Caco-2 (cell line): ENCODE data around the gene GALNT8. TPM values are rescaled to one million over a fixed set of nuclear protein-coding genes. Genes with fewer than 3 reads are reported as not detected.

Source experiments
- Bru-seq: library from RNA; stranded (reverse); fragments of 400-500 nt; gene quantifications from one replicate; lab custom pipeline; 2021; lab: Mats Ljungman, UMichigan
- BruChase-seq, 2 experiments: library from RNA; stranded (reverse); fragments of 400-500 nt; gene quantifications; one replicate each; lab custom pipeline; 2021; lab: Mats Ljungman, UMichigan
- BruUV-seq: library from RNA; stranded (reverse); fragments of 400-500 nt; replicated peaks from 2 replicates; lab custom pipeline; 2021; lab: Mats Ljungman, UMichigan
- CTCF ChIA-PET: fragments of 300-600 bp; sonication (Branson Sonifier 250); formaldehyde crosslinking; loops from one replicate; lab custom pipeline; 2022; ENCODE audit warnings: antibody characterized with exemption; lab: Charles Lee
- POLR2A ChIA-PET: fragments of 300-600 bp; sonication (Branson Sonifier 250); formaldehyde crosslinking; loops from one replicate; lab custom pipeline; 2022; ENCODE audit warnings: antibody characterized with exemption; lab: Charles Lee
- DNase-seq, 2 experiments: peaks; one replicate each; pipeline versions ENCODE4 v3.0.0 to v3.0.0-alpha.2; 2020 to 2022
- H3K27me3 ChIP-seq: replicated peaks from 2 replicates; pipeline ENCODE4 v1.6.0; 2011; ENCODE audit warnings: low read length; ENCODE audit not compliant: control insufficient read depth, insufficient read depth
- H3K36me3 ChIP-seq: 2 replicates; pipeline ENCODE4 v1.5.1; 2011; ENCODE audit warnings: low read length; ENCODE audit not compliant: control insufficient read depth, insufficient read depth
- H3K4me1 ChIP-seq: fragments of 250-450 bp; sonication (Bioruptor Pico); 2 replicates; pipeline ENCODE4 v1.5.1; 2020; ENCODE audit warnings: mild to moderate bottlenecking
- H3K4me3 ChIP-seq: 2 replicates; pipeline ENCODE4 v1.5.1; 2011; ENCODE audit warnings: low read depth, mild to moderate bottlenecking, control low read depth, low read length
- H3K9me3 ChIP-seq: fragments of 250-450 bp; sonication (Bioruptor Pico); 2 replicates; pipeline ENCODE4 v1.5.1; 2020; ENCODE audit warnings: mild to moderate bottlenecking, moderate library complexity
- H3K27ac Mint-ChIP-seq: one replicate; pipeline ENCODE4 v1.8.0; 2022; ENCODE audit warnings: mixed read lengths; ENCODE audit not compliant: unreplicated experiment
- H3K27me3 Mint-ChIP-seq: one replicate; pipeline ENCODE4 v1.8.0; 2022; ENCODE audit warnings: mixed read lengths; ENCODE audit not compliant: insufficient read depth, unreplicated experiment
- H3K36me3 Mint-ChIP-seq: one replicate; pipeline ENCODE4 v1.8.0; 2022; ENCODE audit warnings: mild to moderate bottlenecking, mixed read lengths; ENCODE audit not compliant: insufficient read depth, unreplicated experiment
- H3K4me1 Mint-ChIP-seq: one replicate; pipeline ENCODE4 v1.8.0; 2022; ENCODE audit warnings: low read depth, mixed read lengths; ENCODE audit not compliant: unreplicated experiment
- H3K4me3 Mint-ChIP-seq: one replicate; pipeline ENCODE4 v1.8.0; 2022; ENCODE audit warnings: mild to moderate bottlenecking, moderate library complexity, mixed read lengths; ENCODE audit not compliant: unreplicated experiment
- H3K9me3 Mint-ChIP-seq: one replicate; pipeline ENCODE4 v1.8.0; 2022; ENCODE audit warnings: mixed read lengths; ENCODE audit not compliant: unreplicated experiment
- intact Hi-C: fragments of 100-400 bp; cut with micrococcal nuclease; formaldehyde crosslinking; loops from one replicate; pipeline ENCODE4 v1.10.0; 2022; ENCODE audit not compliant: unreplicated experiment
- long read RNA-seq: library from polyadenylated mRNA; stranded (forward); transcript quantifications from one replicate; pipeline ENCODE4 v2.0.0, GENCODE V29; 2022
- total RNA-seq: library from RNA; stranded (reverse); gene quantifications from 2 replicates; pipeline ENCODE4 v1.2.3, GENCODE V29; 2022
- TF ChIP-seq, protein P1 (sequence below), 2 experiments: fragments of 200-600 bp in 1 of 2; IDR thresholded peaks; 1 replicate in 1 of 2; 2 replicates in 1 of 2; pipeline versions ENCODE4 v1.5.1 to v1.8.0; 2011 to 2022; ENCODE audit warnings: antibody characterized with exemption in 1 of 2, control low read depth in 1 of 2, inconsistent platforms in 1 of 2, low read depth in 1 of 2, low read length in 1 of 2, mild to moderate bottlenecking in 1 of 2, moderate library complexity in 1 of 2; ENCODE audit not compliant: insufficient read depth in 1 of 2, severe bottlenecking in 1 of 2, unreplicated experiment in 1 of 2

The GALNT8 gene, protein sequence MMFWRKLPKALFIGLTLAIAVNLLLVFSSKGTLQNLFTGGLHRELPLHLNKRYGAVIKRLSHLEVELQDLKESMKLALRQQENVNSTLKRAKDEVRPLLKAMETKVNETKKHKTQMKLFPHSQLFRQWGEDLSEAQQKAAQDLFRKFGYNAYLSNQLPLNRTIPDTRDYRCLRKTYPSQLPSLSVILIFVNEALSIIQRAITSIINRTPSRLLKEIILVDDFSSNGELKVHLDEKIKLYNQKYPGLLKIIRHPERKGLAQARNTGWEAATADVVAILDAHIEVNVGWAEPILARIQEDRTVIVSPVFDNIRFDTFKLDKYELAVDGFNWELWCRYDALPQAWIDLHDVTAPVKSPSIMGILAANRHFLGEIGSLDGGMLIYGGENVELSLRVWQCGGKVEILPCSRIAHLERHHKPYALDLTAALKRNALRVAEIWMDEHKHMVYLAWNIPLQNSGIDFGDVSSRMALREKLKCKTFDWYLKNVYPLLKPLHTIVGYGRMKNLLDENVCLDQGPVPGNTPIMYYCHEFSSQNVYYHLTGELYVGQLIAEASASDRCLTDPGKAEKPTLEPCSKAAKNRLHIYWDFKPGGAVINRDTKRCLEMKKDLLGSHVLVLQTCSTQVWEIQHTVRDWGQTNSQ
- not detected in 2 replicates for total RNA-seq
- percentile 12 among the genes with signal in this experiment for Bru-seq, nascent RNA
- percentile 22 among the genes with signal in this experiment for BruChase-seq, experiment 1, labeled RNA remaining after a 2-hour chase
- BruChase-seq, experiment 2, labeled RNA remaining after a 6-hour chase: percentile 20 among the genes with signal in this experiment
- long read RNA-seq: 0 reads

DNA sequence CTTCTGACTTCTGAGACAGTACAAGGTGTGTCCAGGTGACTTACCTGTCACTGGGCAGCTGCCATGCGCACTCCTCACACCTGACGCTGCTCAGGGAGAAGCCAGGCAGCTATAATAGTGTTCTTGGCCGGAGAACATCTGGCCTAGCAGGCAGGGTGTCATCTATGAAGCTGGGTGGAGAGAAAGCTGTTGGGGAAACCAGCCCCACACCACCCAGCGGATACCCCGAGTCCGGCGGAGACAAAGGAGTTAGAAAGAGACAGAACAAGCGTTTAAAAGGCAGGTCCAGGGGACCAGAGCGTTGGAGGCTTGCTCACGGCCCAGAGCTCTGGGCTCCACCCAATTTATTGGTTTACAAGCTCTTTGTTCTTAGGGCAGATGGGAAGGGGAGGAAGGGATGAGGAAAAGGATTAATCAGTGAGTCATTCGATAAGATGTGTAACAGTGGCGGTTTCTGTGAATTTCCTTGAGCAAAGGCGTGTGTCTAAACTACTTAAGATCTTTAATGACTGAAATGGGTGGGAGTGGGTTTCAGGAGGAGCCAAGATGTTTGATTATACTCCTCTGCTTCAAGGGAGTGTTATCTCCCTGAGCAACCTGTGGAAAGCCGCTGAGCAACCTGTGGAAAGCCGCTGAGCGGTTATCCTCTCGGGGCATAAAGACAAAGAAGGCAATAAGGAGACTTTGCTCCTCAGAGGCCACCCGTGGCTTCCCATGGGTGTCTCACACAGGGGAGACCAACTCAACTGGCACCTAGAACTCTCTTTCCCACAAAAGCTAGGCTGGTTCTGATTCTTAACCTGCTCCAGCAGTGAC lies at the start of gene GALNT8:
Gene GALNT8, plus strand, starts transcription at position 580 of the 816 bp plus-strand sequence. CDS start 278 bp downstream, outside the sequence.
- BruUV-seq: no TSS peak
- H3K27me3 Mint-ChIP-seq: peaks cover 16% of the 10 kb centered on the region
- peaks cover 14% of the 10 kb centered on the region for H3K4me1 ChIP-seq
- no peaks in the 10 kb centered on the region for H3K36me3 ChIP-seq
- H3K9me3 Mint-ChIP-seq: no peaks in the 10 kb centered on the region
- H3K4me3 ChIP-seq: no peak within 1 kb of the TSS
- intact Hi-C loops: no loop called here
- TF ChIP-seq, protein P1, sequence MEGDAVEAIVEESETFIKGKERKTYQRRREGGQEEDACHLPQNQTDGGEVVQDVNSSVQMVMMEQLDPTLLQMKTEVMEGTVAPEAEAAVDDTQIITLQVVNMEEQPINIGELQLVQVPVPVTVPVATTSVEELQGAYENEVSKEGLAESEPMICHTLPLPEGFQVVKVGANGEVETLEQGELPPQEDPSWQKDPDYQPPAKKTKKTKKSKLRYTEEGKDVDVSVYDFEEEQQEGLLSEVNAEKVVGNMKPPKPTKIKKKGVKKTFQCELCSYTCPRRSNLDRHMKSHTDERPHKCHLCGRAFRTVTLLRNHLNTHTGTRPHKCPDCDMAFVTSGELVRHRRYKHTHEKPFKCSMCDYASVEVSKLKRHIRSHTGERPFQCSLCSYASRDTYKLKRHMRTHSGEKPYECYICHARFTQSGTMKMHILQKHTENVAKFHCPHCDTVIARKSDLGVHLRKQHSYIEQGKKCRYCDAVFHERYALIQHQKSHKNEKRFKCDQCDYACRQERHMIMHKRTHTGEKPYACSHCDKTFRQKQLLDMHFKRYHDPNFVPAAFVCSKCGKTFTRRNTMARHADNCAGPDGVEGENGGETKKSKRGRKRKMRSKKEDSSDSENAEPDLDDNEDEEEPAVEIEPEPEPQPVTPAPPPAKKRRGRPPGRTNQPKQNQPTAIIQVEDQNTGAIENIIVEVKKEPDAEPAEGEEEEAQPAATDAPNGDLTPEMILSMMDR (IDR thresholded peaks at IDR 0.05; ENCODE audit: insufficient read depth in 1 of 2, low read depth in 1 of 2, low read length in 1 of 2, severe bottlenecking in 1 of 2, unreplicated experiment in 1 of 2): no peak
- peaks cover 14% of the 10 kb centered on the region for H3K4me1 Mint-ChIP-seq
- no peak within 1 kb of the TSS for H3K4me3 Mint-ChIP-seq
- H3K9me3 ChIP-seq: no peaks in the 10 kb centered on the region
- H3K27ac Mint-ChIP-seq: no peak within 1 kb of the TSS
- H3K27me3 ChIP-seq: no peaks in the 10 kb centered on the region
- H3K36me3 Mint-ChIP-seq: no peaks in the 10 kb centered on the region
- no peak for DNase-seq
- ChIA-PET CTCF (no interaction called here), POLR2A (no interaction called here)

DNA sequence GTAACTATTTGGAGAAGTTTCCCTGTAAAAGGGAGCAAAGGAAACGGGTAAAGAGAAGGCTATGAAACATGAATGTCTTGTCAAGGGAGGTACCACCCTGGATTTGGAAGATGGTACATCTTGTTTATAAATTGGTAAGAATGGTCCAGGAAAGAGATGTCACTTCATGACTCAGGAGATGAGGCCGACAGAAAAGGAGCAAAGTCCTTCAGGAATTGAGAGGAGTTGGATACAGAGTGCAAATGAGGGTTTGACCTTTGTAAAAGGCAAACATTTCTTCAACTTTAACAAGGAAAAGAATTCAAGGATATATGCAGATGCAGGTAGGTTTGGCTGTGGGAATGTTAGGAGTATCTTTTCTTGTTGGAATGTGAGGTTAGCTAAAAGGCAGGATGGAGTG lies 40.5 kb upstream of the GALNT8 start:
- POLR2A ChIA-PET: no interaction called here
- Mint-ChIP-seq H3K4me3 (no peak overlapping the region), H3K27ac (no peak overlapping the region), H3K27me3 (no peaks in the 10 kb centered on the region), H3K4me1 (peaks cover 11% of the 10 kb centered on the region), H3K36me3 (peaks cover 21% of the 10 kb centered on the region), H3K9me3 (no peaks in the 10 kb centered on the region)
- TF ChIP-seq, protein P1 (IDR thresholded peaks at IDR 0.05; ENCODE audit: insufficient read depth in 1 of 2, low read depth in 1 of 2, low read length in 1 of 2, severe bottlenecking in 1 of 2, unreplicated experiment in 1 of 2): no peak
- intact Hi-C loops: no loop called here
- CTCF ChIA-PET: no interaction called here
- H3K36me3 ChIP-seq: no peaks in the 10 kb centered on the region
- no peak overlapping the region for H3K4me3 ChIP-seq
- H3K4me1 ChIP-seq: no peaks in the 10 kb centered on the region
- BruUV-seq: no TSS peak
- no peaks in the 10 kb centered on the region for H3K9me3 ChIP-seq
- no peaks in the 10 kb centered on the region for H3K27me3 ChIP-seq
- DNase-seq: no peak

DNA sequence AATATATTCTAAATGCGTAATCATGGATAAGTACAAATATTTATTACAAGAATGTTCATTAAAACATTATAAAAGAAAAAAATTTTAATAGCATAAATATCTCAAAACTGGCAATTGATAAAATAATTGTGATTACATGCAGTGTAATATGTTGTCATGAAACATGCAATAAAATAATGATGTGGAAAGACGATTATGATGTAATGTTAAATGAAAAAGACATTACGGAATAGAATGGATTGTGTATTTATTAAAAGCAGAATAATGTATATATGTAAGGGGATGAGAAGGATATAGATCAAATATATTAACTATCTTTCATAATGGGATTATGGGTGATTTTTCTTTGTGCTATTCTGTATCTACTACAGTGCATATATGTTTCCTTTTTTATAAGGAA lies 38.5 kb upstream of the GALNT8 start:
- intact Hi-C loops: no loop called here
- Mint-ChIP-seq H3K36me3 (peaks cover 38% of the 10 kb centered on the region), H3K27ac (no peak overlapping the region), H3K4me3 (no peak overlapping the region), H3K9me3 (no peaks in the 10 kb centered on the region), H3K27me3 (no peaks in the 10 kb centered on the region), H3K4me1 (peaks cover 11% of the 10 kb centered on the region)
- CTCF ChIA-PET: no interaction called here
- Histone ChIP-seq H3K27me3 (no peaks in the 10 kb centered on the region), H3K4me3 (no peak overlapping the region), H3K4me1 (no peaks in the 10 kb centered on the region), H3K9me3 (no peaks in the 10 kb centered on the region), H3K36me3 (peaks cover 1% of the 10 kb centered on the region; the same call in 1 of the 2 replicates)
- DNase-seq: no peak
- no TSS peak for BruUV-seq
- POLR2A ChIA-PET: no interaction called here
- TF ChIP-seq, protein P1 (IDR thresholded peaks at IDR 0.05; ENCODE audit: insufficient read depth in 1 of 2, low read depth in 1 of 2, low read length in 1 of 2, severe bottlenecking in 1 of 2, unreplicated experiment in 1 of 2): no peak
